IMR-90 (cell line): ENCODE results near the gene VEZT. TPM values are rescaled to one million over a fixed set of nuclear protein-coding genes. Genes with fewer than 3 reads are reported as not detected.

ENCODE experiments used
- ATAC-seq: fragments of 200-7000 bp; cut with Tn5 transposase; 2 replicates; pipeline ENCODE4 v1.9.1; 2020; ENCODE audit warnings: low read depth, mild to moderate bottlenecking, moderate library complexity
- BruUV-seq: library from RNA; stranded (reverse); fragments of 400-500 nt; replicated peaks from 2 replicates; lab custom pipeline; 2021; lab: Mats Ljungman, UMichigan
- CTCF ChIA-PET: fragments of 300-600 bp; formaldehyde crosslinking; extraction: SDS; loops from one replicate; lab custom pipeline; 2021; ENCODE audit warnings: antibody characterized with exemption; lab: Yijun Ruan, JAX
- POLR2A ChIA-PET: fragments of 300-600 bp; sonication (Branson Sonifier 250); formaldehyde crosslinking; loops from one replicate; lab custom pipeline; 2022; ENCODE audit warnings: antibody characterized with exemption; ENCODE audit not compliant: unreplicated experiment; lab: Charles Lee
- DNase-seq: peaks from one replicate; pipeline ENCODE4 v3.0.0; 2013
- H2AFZ ChIP-seq: replicated peaks from 2 replicates; pipeline ENCODE3; 2013; ENCODE audit warnings: low read length, mild to moderate bottlenecking; ENCODE audit not compliant: poor library complexity
- H2AK5ac ChIP-seq: 2 replicates; pipeline ENCODE4 v1.6.1; 2013; ENCODE audit warnings: low read depth, low read length, inconsistent platforms
- H2AK9ac ChIP-seq: replicated peaks from 2 replicates; pipeline ENCODE3; 2013; ENCODE audit warnings: mild to moderate bottlenecking, low read depth, low read length, moderate library complexity; ENCODE audit not compliant: poor library complexity
- H2BK120ac ChIP-seq: 2 replicates; pipeline ENCODE4 v1.6.1; 2013; ENCODE audit warnings: low read depth, low read length, inconsistent platforms
- H2BK15ac ChIP-seq: 3 replicates; pipeline ENCODE4 v1.6.1; 2013; ENCODE audit warnings: low read depth, low read length, inconsistent platforms
- H2BK20ac ChIP-seq: 2 replicates; pipeline ENCODE4 v1.6.1; 2013; ENCODE audit warnings: low read depth, mild to moderate bottlenecking, inconsistent platforms, low read length, moderate library complexity
- H2BK5ac ChIP-seq: 2 replicates; pipeline ENCODE4 v1.6.1; 2013; ENCODE audit warnings: mild to moderate bottlenecking, low read depth, low read length, inconsistent platforms; ENCODE audit not compliant: poor library complexity, severe bottlenecking
- H3K14ac ChIP-seq: replicated peaks from 2 replicates; pipeline ENCODE4 v1.6.1; 2013; ENCODE audit warnings: low read depth, low read length, inconsistent platforms
- H3K18ac ChIP-seq: 2 replicates; pipeline ENCODE4 v1.6.1; 2013; ENCODE audit warnings: low read depth, low read length, control low read depth
- H3K23ac ChIP-seq: 2 replicates; pipeline ENCODE4 v1.6.1; 2013; ENCODE audit warnings: low read depth, low read length, inconsistent platforms
- H3K27ac ChIP-seq: 2 replicates; pipeline ENCODE4 v1.5.1; 2013; ENCODE audit warnings: mild to moderate bottlenecking, control low read depth, low read length; ENCODE audit not compliant: insufficient read depth
- H3K27me3 ChIP-seq: 2 replicates; pipeline ENCODE4 v1.6.1; 2013; ENCODE audit warnings: low read length; ENCODE audit not compliant: control insufficient read depth, insufficient read depth
- H3K36me3 ChIP-seq: 2 replicates; pipeline ENCODE4 v1.6.1; 2013; ENCODE audit warnings: low read length, mixed read lengths; ENCODE audit not compliant: control insufficient read depth, insufficient read depth
- H3K4ac ChIP-seq: 2 replicates; pipeline ENCODE4 v1.6.1; 2013; ENCODE audit warnings: low read depth, low read length, inconsistent platforms
- H3K4me1 ChIP-seq: 2 replicates; pipeline ENCODE4 v1.6.1; 2013; ENCODE audit warnings: low read length, mixed read lengths; ENCODE audit not compliant: control insufficient read depth, insufficient read depth
- H3K4me2 ChIP-seq: 2 replicates; pipeline ENCODE4 v1.6.1; 2013; ENCODE audit warnings: low read depth, mild to moderate bottlenecking, control low read depth, low read length, moderate library complexity
- H3K4me3 ChIP-seq: 2 replicates; pipeline ENCODE4 v1.5.1; 2013; ENCODE audit warnings: low read depth, mild to moderate bottlenecking, control low read depth, low read length, moderate library complexity; ENCODE audit not compliant: insufficient read depth
- H3K56ac ChIP-seq: 2 replicates; pipeline ENCODE4 v1.6.1; 2013; ENCODE audit warnings: low read length, inconsistent platforms; ENCODE audit not compliant: insufficient read depth; ENCODE audit errors: extremely low read depth
- H3K79me1 ChIP-seq, 2 experiments: 2 replicates each; pipeline ENCODE4 v1.6.1; 2013; ENCODE audit warnings: low read length in 2 of 2, inconsistent platforms in 1 of 2, low read depth in 1 of 2
- H3K9ac ChIP-seq: 2 replicates; pipeline ENCODE4 v1.6.1; 2013; ENCODE audit warnings: low read depth, low read length, control low read depth
- H3K9me1 ChIP-seq: 2 replicates; pipeline ENCODE4 v1.6.1; 2013; ENCODE audit warnings: low read length, inconsistent platforms; ENCODE audit not compliant: insufficient read depth
- H3K9me3 ChIP-seq: 2 replicates; pipeline ENCODE4 v1.6.1; 2013; ENCODE audit warnings: low read length; ENCODE audit not compliant: control insufficient read depth, insufficient read depth
- H4K20me1 ChIP-seq: 2 replicates; pipeline ENCODE4 v1.6.1; 2013; ENCODE audit warnings: low read length, inconsistent platforms; ENCODE audit not compliant: insufficient read depth
- H4K5ac ChIP-seq: 2 replicates; pipeline ENCODE4 v1.6.1; 2013; ENCODE audit warnings: mild to moderate bottlenecking, low read depth, low read length, control low read depth
- H4K8ac ChIP-seq, 2 experiments: 2 replicates each; pipeline ENCODE4 v1.6.1; 2013; ENCODE audit warnings: low read depth in 2 of 2, low read length in 2 of 2, control low read depth in 1 of 2, inconsistent platforms in 1 of 2
- H4K91ac ChIP-seq: 2 replicates; pipeline ENCODE4 v1.6.1; 2013; ENCODE audit warnings: low read depth, low read length, inconsistent platforms; ENCODE audit not compliant: insufficient read depth
- BHLHE40 ChIP-seq: fragments of 150-350 bp; IDR thresholded peaks from 2 replicates; pipeline ENCODE4 v1.6.1; 2016; ENCODE audit warnings: mild to moderate bottlenecking, low read depth, low read length
- CEBPB ChIP-seq: IDR thresholded peaks from 2 replicates; pipeline ENCODE4 v1.6.1; 2012; ENCODE audit warnings: low read depth, low read length, improper control_type of control experiment
- CHD1 ChIP-seq: IDR thresholded peaks from 2 replicates; pipeline ENCODE4 v1.6.1; 2012; ENCODE audit warnings: low read depth, low read length, improper control_type of control experiment
- CTCF ChIP-seq: conservative IDR thresholded peaks from 2 replicates; pipeline ENCODE4 v1.5.1; 2012; ENCODE audit warnings: mild to moderate bottlenecking, low read depth, low read length, improper control_type of control experiment
- ELK1 ChIP-seq: fragments of 150-350 bp; IDR thresholded peaks from 2 replicates; pipeline ENCODE4 v1.6.1; 2016; ENCODE audit warnings: low read depth, mild to moderate bottlenecking, low read length, moderate library complexity, borderline replicate concordance
- FOS ChIP-seq: fragments of 150-350 bp; IDR thresholded peaks from 2 replicates; pipeline ENCODE4 v1.6.1; 2016; ENCODE audit warnings: low read depth, low read length
- MAFK ChIP-seq: IDR thresholded peaks from 2 replicates; pipeline ENCODE4 v1.6.1; 2012; ENCODE audit warnings: low read depth, low read length, improper control_type of control experiment
- MAZ ChIP-seq: IDR thresholded peaks from 2 replicates; pipeline ENCODE4 v1.6.1; 2012; ENCODE audit warnings: low read depth, mild to moderate bottlenecking, low read length, improper control_type of control experiment, moderate library complexity, borderline replicate concordance
- MXI1 ChIP-seq: IDR thresholded peaks from 2 replicates; pipeline ENCODE4 v1.6.1; 2012; ENCODE audit warnings: low read depth, mild to moderate bottlenecking, low read length, moderate library complexity, borderline replicate concordance
- NFE2L2 ChIP-seq: fragments of 150-350 bp; IDR thresholded peaks from 2 replicates; pipeline ENCODE4 v1.6.1; 2016; ENCODE audit warnings: low read depth, mild to moderate bottlenecking, low read length
- POLR2A ChIP-seq: IDR thresholded peaks from 2 replicates; pipeline ENCODE4 v1.6.1; 2012; ENCODE audit warnings: mild to moderate bottlenecking, low read depth, low read length
- RAD21 ChIP-seq: IDR thresholded peaks from 2 replicates; pipeline ENCODE4 v1.6.1; 2012; ENCODE audit warnings: low read length, improper control_type of control experiment
- RCOR1 ChIP-seq: IDR thresholded peaks from 2 replicates; pipeline ENCODE4 v1.6.1; 2012; ENCODE audit warnings: mild to moderate bottlenecking, low read length, improper control_type of control experiment; ENCODE audit not compliant: insufficient replicate concordance
- RFX5 ChIP-seq: IDR thresholded peaks from 2 replicates; pipeline ENCODE4 v1.8.0; 2012; ENCODE audit warnings: low read depth, mild to moderate bottlenecking, low read length, moderate library complexity
- SMC3 ChIP-seq: fragments of 150-350 bp; IDR thresholded peaks from 2 replicates; pipeline ENCODE4 v1.6.1; 2016; ENCODE audit warnings: low read depth, mild to moderate bottlenecking, antibody characterized with exemption, low read length, moderate library complexity
- USF2 ChIP-seq: fragments of 150-350 bp; IDR thresholded peaks from 2 replicates; pipeline ENCODE4 v1.6.1; 2017; ENCODE audit warnings: mild to moderate bottlenecking, antibody characterized with exemption, low read length, low read depth
- WGBS, 2 experiments: methylation state at CpG; one replicate each; pipeline versions ENCODE4 v1.1.5 to v1.1.7; 2013; ENCODE audit warnings: missing lambda C conversion rate in 2 of 2; ENCODE audit not compliant: insufficient read length in 1 of 2; ENCODE audit errors: extremely low coverage in 2 of 2; 5-methylcytosine and 5-hydroxymethylcytosine counted together
- dilution Hi-C: fragments of 300-500 bp; cut with HindIII; formaldehyde crosslinking; loops from one replicate; pipeline ENCODE4 v1.14.3; 2018; ENCODE audit warnings: low sequenced_read_pairs; ENCODE audit not compliant: unreplicated experiment
- in situ Hi-C: fragments of 300-500 bp; cut with MboI; formaldehyde crosslinking; loops from 3 replicates; pipeline ENCODE4 v1.14.3; 2019; ENCODE audit warnings: low sequenced_read_pairs, inconsistent platforms, mixed read lengths
- intact Hi-C: fragments of 100-400 bp; cut with micrococcal nuclease; formaldehyde crosslinking; loops from 2 replicates; pipeline ENCODE4 v1.10.0; 2022
- polyA plus RNA-seq, 3 experiments: library from polyadenylated mRNA; depleted of rRNA; stranded (reverse); fragments of >200 nt; gene quantifications; 2 replicates each; pipeline ENCODE4 v1.2.3, GENCODE V29; 2012; ENCODE audit warnings: low replicate concordance in 1 of 3
- total RNA-seq: library from RNA; depleted of rRNA; stranded (reverse); fragments of >200 nt; gene quantifications from 2 replicates; pipeline ENCODE4 v1.2.3, GENCODE V29; 2012

The VEZT gene
- total and polyA plus RNA-seq, 2 of the 4 experiments (the other 2 are of a cell fraction), result 54.5 to 90.2 TPM

GRCh38 chr12:95240556-95240955, 22.9 kb downstream of the VEZT start:
- Histone ChIP-seq H3K79me1 (peaks cover 31 to 61% of the 10 kb centered on the region in 2 experiments), H2BK15ac (no peak overlapping the region), H2BK120ac (no peak overlapping the region), H2AFZ (no peak overlapping the region), H3K36me3 (peaks cover 9% of the 10 kb centered on the region), H3K4ac (no peak overlapping the region), H3K4me2 (no peak overlapping the region), H3K27me3 (no peaks in the 10 kb centered on the region), H3K9ac (no peak overlapping the region), H2BK5ac (no peak overlapping the region), H3K9me1 (peaks cover 8% of the 10 kb centered on the region), H3K18ac (no peak overlapping the region), H2BK20ac (no peak overlapping the region), H3K14ac (no peak overlapping the region), H4K91ac (no peak overlapping the region), H2AK5ac (no peak overlapping the region), H4K8ac (no peak overlapping the region), H3K56ac (no peak overlapping the region), H2AK9ac (no peak overlapping the region), H4K20me1 (0 out of 2 replicates have a peak, but pooled peaks cover 7% of the 10 kb centered on the region), H4K5ac (no peak overlapping the region), H3K4me3 (no peak overlapping the region), H3K27ac (no peak overlapping the region), H3K23ac (no peak overlapping the region), H3K9me3 (no peaks in the 10 kb centered on the region), H3K4me1 (peaks cover 3% of the 10 kb centered on the region; the same call in 1 of the 2 replicates)
- TF ChIP-seq MAZ (no peak), SMC3 (no peak), ELK1 (no peak), RCOR1 (no peak), CEBPB (no peak), POLR2A (no peak), MXI1 (no peak), MAFK (no peak), RFX5 (no peak), NFE2L2 (no peak), USF2 (no peak), FOS (no peak), CHD1 (no peak), CTCF (no peak), BHLHE40 (no peak), RAD21 (no peak)
- ATAC-seq, result no peak
- CTCF ChIA-PET, result no interaction called here
- WGBS, 2 experiments, result no CpG with 5 or more reads among the region's 2 CpGs
- intact Hi-C loops, result no loop called here
- no TSS peak for BruUV-seq
- dilution Hi-C loops, result no loop called here
- in situ Hi-C loops, result no loop called here
- no peak for DNase-seq
- POLR2A ChIA-PET, result no interaction called here
